GM12873 (cell line): Measurements from ENCODE around the gene LDLRAD2.

Source experiments
- TF ChIP-seq, protein P1 (sequence below): IDR thresholded peaks from 2 replicates; pipeline ENCODE4 v1.5.1; 2012; ENCODE audit warnings: low read depth, mild to moderate bottlenecking, moderate library complexity, low read length, control low read depth; ENCODE audit not compliant: insufficient read depth; ENCODE audit errors: missing control alignments

Gene LDLRAD2

DNA sequence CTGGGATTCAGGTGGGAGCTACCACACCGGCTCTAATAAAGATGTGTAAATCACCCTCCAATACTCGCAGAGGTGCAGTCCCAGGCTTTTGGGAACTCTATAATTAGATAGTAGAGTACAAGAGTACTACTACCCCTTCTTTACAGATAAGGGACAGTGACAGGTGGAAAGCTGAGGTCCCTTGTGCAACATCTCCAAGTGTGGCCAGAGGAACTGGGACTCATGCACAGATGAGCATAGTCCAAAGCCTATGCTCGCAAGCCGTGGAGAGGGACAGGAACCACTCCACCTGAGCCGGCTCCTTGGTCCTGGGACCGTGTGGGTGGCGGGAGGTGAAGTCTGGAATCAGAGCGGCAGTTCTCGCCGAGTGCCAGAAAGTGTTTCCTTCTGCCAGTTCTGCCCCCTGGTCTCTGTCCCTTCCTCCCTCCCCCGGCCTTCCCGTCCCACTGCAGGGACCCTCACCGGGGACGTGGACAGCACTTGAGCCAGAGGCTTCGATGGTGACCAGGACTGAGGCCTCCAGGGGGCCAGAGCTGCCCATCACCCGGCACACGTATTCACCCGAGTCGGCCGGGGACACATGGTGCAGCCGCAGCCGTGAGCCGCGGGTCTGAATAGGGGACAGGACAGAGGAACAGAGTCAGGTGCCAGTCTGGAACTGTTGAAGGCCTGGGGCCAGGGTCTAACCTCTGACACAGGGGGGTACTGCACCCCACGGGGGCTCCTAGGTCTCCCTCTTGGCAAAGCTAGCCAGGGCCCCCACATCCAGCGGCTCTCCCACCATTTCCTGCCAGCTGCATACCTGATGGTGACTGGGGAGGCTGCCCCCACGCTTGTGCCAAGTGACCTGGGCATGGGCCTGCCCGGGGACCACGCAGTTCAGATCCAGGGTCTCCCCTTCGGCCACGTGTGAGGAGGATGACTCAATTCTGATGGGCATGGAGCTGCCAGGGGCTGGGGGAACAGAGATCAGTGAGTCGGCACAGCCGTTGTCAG lies 33.9 kb downstream of the LDLRAD2 start:
- TF ChIP-seq, protein P1, sequence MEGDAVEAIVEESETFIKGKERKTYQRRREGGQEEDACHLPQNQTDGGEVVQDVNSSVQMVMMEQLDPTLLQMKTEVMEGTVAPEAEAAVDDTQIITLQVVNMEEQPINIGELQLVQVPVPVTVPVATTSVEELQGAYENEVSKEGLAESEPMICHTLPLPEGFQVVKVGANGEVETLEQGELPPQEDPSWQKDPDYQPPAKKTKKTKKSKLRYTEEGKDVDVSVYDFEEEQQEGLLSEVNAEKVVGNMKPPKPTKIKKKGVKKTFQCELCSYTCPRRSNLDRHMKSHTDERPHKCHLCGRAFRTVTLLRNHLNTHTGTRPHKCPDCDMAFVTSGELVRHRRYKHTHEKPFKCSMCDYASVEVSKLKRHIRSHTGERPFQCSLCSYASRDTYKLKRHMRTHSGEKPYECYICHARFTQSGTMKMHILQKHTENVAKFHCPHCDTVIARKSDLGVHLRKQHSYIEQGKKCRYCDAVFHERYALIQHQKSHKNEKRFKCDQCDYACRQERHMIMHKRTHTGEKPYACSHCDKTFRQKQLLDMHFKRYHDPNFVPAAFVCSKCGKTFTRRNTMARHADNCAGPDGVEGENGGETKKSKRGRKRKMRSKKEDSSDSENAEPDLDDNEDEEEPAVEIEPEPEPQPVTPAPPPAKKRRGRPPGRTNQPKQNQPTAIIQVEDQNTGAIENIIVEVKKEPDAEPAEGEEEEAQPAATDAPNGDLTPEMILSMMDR, result no peak

DNA sequence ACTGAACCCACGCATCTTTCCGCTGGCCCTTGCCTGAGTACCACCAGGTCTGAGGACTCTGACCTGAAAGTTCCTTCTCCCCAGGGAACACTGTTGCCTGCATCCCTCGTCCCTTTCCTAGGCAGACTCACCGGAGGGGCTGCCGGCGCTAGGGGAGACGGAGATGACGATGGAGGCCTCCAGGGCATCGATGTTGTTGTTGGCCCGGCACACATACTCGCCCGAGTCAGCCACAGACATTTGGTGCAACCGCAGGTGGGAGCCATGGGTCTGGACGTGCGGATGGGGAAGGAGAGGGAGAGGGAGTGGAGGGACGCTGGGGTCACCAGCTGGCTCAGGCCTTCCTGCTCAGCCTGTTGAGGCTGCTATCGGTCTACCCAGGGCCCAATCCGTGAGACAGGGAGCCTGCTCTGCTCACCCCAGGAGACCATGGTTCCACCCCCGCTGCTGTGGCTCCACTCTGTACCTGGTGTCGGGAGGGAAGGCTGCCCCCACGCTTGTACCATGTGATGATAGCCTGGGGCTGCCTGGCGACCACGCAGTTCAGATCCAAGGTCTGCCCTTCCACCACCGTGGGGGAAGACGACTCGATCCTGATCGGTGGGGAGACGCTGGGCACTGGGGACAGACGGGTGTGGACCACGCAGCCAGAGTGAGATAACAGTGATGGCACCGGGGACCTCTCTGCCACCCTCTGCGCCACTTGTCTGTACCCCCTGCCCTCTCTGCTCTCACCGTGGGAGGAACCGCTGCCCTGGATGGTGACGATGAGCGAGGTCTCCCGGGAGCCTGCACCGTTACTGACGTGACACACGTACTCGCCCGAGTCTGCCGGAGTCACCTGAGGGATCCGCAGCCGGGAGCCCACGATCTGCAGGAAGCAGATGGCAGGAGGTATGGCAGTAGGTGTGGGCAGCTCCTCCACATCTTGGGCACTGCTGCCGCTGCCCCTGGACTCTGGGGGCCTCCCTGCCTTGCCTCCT lies 35.4 kb downstream of the LDLRAD2 start:
- TF ChIP-seq, protein P1, result no peak

DNA sequence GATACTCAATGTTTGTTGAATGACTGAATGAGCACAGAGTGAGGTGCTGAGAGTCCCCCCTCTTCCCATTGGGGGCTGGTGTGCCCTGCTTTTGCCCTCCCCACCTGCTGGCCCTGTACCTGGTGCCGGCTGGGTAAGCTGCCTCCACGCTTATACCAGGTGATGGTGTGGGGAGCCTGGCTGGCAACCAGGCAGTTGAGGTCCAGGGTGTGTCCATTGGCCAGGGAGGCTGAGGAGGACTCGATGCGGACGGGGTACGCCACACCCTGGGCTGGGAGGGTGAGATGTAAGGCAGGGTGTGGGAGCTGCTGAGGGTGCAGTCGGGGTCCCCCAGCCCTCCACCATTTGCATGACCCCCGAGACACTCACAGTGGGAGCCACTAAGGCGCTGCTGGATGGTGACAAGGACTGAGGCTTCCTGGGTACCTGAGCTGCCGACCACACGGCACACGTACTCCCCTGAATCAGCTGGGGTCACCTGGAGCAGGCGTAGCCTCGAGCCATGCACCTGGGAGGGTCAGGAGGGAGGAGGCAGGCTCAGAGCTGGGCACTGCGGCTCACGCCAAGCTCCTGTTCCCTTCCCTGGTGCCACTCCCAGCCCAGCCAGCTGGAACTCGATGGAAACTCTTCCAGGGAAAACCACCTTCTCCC lies 36.6 kb downstream of the LDLRAD2 start:
- TF ChIP-seq, protein P1, result no peak

DNA sequence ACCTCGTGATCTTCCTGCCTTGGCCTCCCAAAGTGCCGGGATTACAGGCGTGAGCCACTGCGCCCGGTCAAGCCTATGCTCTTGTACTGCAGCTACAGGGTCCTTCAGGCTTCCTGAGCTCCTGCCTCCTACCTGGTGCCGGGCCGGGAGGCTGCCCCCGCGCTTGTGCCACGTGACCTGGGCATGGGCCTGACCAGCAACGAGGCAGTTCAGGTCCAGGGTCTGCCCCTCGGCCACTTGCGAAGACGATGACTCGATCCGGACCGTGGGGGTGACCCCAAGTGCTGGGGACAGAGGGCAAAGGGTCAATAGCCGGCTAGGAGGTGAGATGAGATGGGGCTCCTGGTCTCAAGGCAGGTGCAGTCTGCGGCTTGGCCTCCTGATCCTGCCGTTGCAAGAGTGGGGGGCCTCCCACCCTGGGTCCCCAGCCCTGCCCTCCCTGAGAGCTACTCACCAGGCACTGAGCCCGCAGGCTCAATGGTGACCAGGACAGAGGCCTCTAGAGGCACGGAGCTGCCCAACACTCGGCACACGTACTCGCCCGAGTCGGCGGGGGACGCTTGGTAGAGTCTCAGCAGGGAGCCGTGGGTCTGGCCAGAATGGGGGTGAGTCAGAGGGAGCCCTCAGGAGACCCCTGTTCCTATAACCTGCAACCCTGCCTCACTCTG lies 38.0 kb downstream of the LDLRAD2 start:
- TF ChIP-seq, protein P1, result no peak

DNA sequence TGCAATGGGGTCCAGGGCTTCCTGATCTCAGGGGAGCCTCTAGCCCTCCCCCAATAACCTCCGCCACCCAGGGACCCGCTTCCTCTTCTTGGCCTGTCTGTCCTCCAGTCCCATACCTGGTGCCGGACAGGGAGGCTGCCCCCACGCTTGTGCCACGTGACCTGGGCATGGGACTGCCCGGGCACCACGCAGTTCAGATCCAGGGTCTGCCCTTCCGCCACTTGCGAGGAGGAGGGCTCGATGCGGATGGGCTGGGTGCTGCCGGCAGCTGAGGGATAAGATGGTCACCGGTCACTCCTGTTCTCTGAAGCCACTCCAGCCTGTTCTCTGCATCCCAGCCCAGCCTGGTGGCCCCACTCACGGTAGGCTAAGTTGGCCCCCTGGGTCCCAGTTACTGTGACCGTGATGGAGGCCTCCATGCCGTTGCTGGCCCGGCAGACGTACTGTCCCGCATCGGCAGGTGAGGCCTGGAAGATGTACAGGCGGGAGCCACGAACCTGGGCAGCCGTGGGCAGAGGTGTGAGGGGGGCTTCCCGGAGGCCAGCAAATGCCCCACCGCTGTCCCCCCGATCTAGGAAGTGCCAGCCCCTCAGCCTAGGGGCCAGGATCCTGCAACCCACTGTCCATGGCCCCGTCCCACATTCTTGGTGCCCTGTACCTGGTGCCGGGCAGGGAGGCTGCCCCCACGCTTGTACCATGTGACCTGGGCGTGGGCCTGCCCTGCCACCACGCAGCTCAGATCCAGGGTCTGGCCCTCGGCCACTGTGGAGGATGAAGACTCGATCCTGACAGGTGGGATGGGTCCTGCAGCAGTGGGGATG lies 39.6 kb downstream of the LDLRAD2 start:
- TF ChIP-seq, protein P1, result no peak
